ENCODE measurements around the gene ACER1. TPM values are rescaled to one million over a fixed set of nuclear protein-coding genes. Genes with fewer than 3 reads are reported as not detected.
"Not testable (repeated sequence)": the region's sequence is repeated elsewhere in the genome, so short reads cannot be mapped to it uniquely, and the experiment has no call there.

Gene ACER1
- total RNA-seq, 1 donor from 2014 or later, result not detected

- intact Hi-C loops (cut with DNase I), result no loop called here
- DNase-seq (no peak), ATAC-seq (ENCODE audit: poor library complexity) (no peak)
Measured at GRCh38 chr19:6359568-6360341, 26.3 kb upstream of the ACER1 start.

GRCh38 chr19:6358003-6358402 is 24.6 kb upstream of the ACER1 start:
- DNase-seq, result no peak
- intact Hi-C loops (cut with DNase I), result no loop called here
- no peak for ATAC-seq (ENCODE audit: poor library complexity)

GRCh38 chr19:6357174-6357573 is 23.8 kb upstream of the ACER1 start:
- intact Hi-C loops (cut with DNase I), result no loop called here
- no peak for DNase-seq
- ATAC-seq (ENCODE audit: poor library complexity), result no peak

GRCh38 chr19:6355321-6356040 is 22.1 kb upstream of the ACER1 start:
- intact Hi-C loops (cut with DNase I); DNase-seq; ATAC-seq (ENCODE audit: poor library complexity): not testable (repeated sequence)

GRCh38 chr19:6354098-6354674 is 20.8 kb upstream of the ACER1 start:
- ATAC-seq (ENCODE audit: poor library complexity) (no peak), DNase-seq (no peak)
- intact Hi-C loops (cut with DNase I), result no loop called here

- ATAC-seq (ENCODE audit: poor library complexity) (no peak), DNase-seq (no peak)
- intact Hi-C loops (cut with DNase I), result no loop called here
Measured at GRCh38 chr19:6352381-6353165, 19.2 kb upstream of the ACER1 start.

- no peak for ATAC-seq (ENCODE audit: poor library complexity)
Measured at GRCh38 chr19:6350688-6351087, 17.3 kb upstream of the ACER1 start.

GRCh38 chr19:6349271-6349670 is 15.9 kb upstream of the ACER1 start:
- intact Hi-C loops (cut with DNase I); DNase-seq; ATAC-seq (ENCODE audit: poor library complexity): not testable (repeated sequence)

More at GRCh38 chr19:6350688-6351087, 17.3 kb upstream of the ACER1 start:
- DNase-seq, result no peak
- intact Hi-C loops (cut with DNase I), result no loop called here

- DNase-seq (no peak), ATAC-seq (ENCODE audit: poor library complexity) (no peak)
- intact Hi-C loops (cut with DNase I), result no loop called here
Measured at GRCh38 chr19:6343462-6343861, 10.1 kb upstream of the ACER1 start.

- intact Hi-C loops (cut with DNase I), result no loop called here
- DNase-seq (no peak), ATAC-seq (ENCODE audit: poor library complexity) (no peak)
Measured at GRCh38 chr19:6340493-6341201, 7.2 kb upstream of the ACER1 start.

- intact Hi-C loops (cut with DNase I), result no loop called here
- no peak for DNase-seq
- no peak for ATAC-seq (ENCODE audit: poor library complexity)
Measured at GRCh38 chr19:6334490-6335285, 1.3 kb upstream of the ACER1 start.

GRCh38 chr19:6326815-6327214 is 6.6 kb downstream of the ACER1 start:
- ATAC-seq (ENCODE audit: poor library complexity) (no peak), DNase-seq (no peak)
- intact Hi-C loops (cut with DNase I), result no loop called here

GRCh38 chr19:6325614-6326013 is 7.8 kb downstream of the ACER1 start:
- intact Hi-C loops (cut with DNase I), result no loop called here
- DNase-seq (no peak), ATAC-seq (ENCODE audit: poor library complexity) (no peak)

- ATAC-seq (ENCODE audit: poor library complexity), result no peak
- DNase-seq, result no peak
- intact Hi-C loops (cut with DNase I), result no loop called here
Measured at GRCh38 chr19:6324757-6325156, 8.7 kb downstream of the ACER1 start.

GRCh38 chr19:6322284-6322683 is 11.1 kb downstream of the ACER1 start:
- ATAC-seq (ENCODE audit: poor library complexity) (no peak), DNase-seq (no peak)
- intact Hi-C loops (cut with DNase I), result no loop called here

- intact Hi-C loops (cut with DNase I), result no loop called here
- no peak for ATAC-seq (ENCODE audit: poor library complexity)
Measured at GRCh38 chr19:6319376-6319775, 14.0 kb downstream of the ACER1 start.

GRCh38 chr19:6318772-6319171 is 14.6 kb downstream of the ACER1 start:
- intact Hi-C loops (cut with DNase I), result no loop called here
- DNase-seq (peak; percentile 4), ATAC-seq (ENCODE audit: poor library complexity) (no peak)

More at GRCh38 chr19:6319376-6319775, 14.0 kb downstream of the ACER1 start:
- DNase-seq, result no peak

GRCh38 chr19:6315646-6316045 is 17.8 kb downstream of the ACER1 start:
- intact Hi-C loops (cut with DNase I); ATAC-seq (ENCODE audit: poor library complexity); DNase-seq: not testable (repeated sequence)
